ENCODE measurements around the gene NHS. TPM values are rescaled to one million over a fixed set of nuclear protein-coding genes. Genes with fewer than 3 reads are reported as not detected.

Gene NHS
- total RNA-seq, 1 donor from 2014 or later = 3.3 TPM

DNA sequence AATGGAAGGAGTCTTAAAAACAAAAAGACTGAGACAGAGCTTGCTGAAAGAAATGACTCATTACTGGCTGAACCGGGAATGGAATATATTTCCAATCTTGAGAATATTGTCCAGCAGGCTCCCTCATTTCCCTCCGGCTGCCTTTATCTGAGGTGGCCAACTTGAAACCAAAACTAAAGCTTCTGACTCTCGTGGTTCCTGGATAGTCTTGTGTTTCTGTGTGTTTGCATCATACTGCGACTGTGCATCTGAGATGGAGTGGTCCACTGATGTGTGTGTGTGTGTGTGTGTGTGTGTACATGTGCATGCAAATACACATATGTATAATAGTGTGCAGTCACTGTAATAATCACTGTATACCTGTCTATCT lies 216.7 kb downstream of the NHS start:
- no peak for DNase-seq

GRCh38 chrX:17592117-17592516 lies 217.1 kb downstream of the NHS start:
- DNase-seq = no peak

- no peak for DNase-seq
These were observed 219.7 kb downstream of the NHS start for GRCh38 chrX:17594693-17595092.

DNA sequence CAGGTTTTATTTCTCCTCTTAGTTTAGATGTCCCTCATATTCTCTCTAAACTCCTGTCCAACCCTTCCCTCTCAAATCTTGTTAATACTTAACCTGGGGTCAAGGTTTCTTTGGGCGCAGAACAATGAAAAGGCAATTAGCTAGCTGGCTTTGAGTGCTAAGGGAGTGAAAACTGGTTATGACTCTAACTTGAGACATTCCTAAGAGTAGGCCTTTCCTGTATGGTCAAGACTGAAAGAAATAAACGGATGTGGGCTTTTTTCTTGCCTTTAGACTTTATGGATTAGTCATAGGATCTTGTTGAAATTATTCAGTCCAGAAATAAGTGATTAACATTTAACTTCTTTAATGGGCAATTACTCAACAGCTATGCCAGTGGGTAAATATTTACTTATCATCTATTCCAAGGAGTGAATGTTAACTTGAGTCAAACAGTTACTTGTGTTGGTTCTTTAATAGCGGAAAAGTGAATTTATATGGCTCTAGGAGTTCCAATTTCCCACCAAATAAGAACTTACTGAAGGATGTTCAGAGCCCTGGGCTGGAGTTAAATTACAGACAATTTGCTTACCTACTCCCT lies 220.5 kb downstream of the NHS start:
- DNase-seq = no peak

DNA sequence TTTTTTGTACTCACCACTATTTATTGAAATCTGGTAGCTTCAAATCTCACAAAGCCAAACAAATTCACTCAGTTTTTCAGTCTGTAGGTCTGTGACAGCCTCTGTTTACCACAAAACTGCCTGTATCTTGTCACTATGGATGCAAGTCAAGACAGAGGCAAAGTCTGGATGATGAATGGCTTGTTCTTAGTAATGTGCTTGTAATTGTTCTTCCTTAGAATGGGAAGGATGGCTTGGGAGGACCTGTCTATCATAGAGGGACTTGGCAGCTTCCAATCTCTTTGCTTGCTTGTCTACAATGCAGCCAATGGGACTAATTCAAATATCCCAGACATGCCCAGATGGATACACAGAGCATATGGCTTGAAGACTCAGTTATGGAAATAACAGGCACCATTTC lies 221.1 kb downstream of the NHS start:
- DNase-seq = no peak

GRCh38 chrX:17596546-17597205 lies 221.7 kb downstream of the NHS start:
- no peak for DNase-seq

- DNase-seq = no peak
These were observed 222.3 kb downstream of the NHS start for GRCh38 chrX:17597327-17597726.

DNA sequence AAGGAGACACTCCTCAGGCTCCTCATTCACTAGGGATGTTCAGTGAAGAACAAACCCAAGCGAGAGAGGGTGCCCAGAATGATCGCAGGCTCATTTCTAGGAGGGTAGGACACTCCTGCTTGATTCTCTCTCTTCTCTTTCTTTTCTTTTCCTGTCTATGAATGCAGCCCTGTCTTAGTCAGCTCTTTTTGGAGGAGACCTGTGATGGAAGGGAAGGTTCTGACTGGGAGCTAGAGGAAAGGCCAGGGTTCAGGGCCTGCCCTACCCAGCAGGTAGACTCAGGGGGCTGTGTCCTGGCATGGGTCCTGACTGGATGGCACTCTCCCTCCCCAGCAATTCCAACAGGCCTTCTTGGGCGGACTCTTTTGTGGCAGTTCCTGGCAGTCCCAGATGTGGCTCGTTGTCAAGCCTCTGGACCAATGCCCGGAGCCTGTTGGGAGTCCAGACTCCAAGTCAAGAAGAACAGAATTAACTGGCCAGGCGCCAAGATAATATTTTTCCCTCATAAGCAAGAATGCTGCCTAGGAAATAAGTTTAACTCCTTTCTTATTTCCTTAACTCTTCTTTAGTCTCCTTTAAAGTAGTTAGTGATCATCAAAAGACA lies 222.9 kb downstream of the NHS start:
- DNase-seq = no peak

- no peak for DNase-seq
These were observed 226.6 kb downstream of the NHS start for GRCh38 chrX:17601441-17602200.

GRCh38 chrX:17602245-17602644 lies 227.2 kb downstream of the NHS start:
- no peak for DNase-seq

DNA sequence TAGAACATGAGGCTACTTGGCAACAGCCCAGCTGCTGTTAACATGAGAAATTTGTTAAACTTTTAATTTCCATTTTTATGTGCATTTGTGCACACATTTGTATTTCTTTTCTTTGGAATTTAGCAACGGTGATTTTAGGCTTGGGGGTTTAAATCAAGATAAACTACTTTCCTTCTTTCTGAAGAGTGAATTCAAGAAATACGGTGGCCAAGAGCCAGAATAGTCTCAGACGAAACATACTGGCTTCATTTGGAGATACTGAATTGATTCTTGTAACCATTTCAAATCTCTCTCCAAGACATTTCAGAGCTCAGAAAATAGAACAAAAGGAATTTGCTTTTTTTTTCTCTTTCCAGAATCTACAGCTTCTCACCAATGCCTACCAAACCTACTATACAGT lies 228.2 kb downstream of the NHS start:
- no peak for DNase-seq

GRCh38 chrX:17605676-17606075 lies 230.7 kb downstream of the NHS start:
- DNase-seq = no peak

DNA sequence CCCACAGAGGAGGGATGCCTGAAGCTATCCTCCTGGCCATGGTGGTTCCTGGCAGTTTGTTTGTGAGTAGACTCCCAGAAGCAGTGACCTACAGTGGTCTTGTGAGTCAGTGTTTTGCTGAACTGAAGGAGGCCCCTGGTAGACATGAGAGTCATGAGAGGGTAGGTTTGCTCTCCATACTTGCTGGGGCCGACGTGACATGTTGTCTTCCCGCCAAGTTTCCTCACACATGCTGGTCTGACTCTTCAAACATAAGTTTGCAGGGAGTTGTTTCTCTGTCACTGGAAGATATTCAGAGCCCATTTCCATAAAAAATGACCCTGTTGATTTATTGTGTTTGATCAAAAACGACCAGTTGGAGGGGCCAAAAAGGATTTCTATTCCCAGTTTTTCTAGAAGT lies 231.2 kb downstream of the NHS start:
- no peak for DNase-seq

- DNase-seq = no peak
These were observed 233.9 kb downstream of the NHS start for GRCh38 chrX:17608888-17609287.

DNA sequence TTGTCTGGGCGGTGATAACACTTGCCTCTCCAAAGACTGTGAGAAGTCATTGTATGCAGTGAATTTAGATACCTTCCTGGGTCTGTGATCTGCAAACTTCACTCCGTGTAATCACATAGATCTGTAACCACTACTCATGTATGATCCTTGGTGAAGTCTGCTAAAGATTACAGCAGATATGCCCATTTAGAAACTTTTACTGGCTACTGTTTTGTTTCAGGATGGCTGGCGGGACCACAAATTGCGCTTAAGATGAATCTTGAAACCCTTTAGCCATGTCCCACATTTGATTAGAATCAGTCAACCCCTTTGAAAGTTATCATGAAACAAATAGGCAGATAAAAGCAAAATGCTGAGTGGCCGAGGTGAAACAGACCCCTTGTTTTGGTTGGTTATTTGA lies 235.8 kb downstream of the NHS start:
- DNase-seq = no peak

DNA sequence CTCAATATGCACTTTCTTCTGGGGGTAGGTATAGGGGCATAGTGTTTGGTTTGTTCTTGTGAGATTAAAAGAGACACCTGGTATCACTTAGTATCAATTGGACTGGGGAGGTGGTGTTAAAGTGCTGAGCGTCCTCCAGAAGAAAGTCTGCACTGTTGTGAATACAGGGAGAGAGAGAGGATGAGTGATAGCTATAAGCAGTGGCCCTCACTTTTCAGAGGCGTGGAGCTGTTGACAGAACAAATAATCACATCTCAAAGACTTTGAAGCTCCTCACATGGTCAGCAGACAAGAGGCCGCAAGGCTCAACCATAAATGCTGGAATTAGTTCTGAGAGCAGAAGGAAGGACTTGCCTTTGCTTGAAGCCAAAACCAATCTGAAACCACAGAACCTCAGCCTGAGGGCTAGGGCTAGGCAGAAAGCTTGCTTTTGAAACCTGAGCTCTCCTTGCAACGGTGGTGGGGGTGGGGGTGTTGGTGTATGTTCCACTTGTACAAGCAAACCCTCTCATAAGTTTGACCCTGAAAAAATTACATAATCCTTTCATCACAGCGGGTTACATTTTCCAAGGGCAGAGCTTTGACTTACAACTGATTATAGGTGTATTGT lies 239.1 kb downstream of the NHS start:
- DNase-seq = no peak

- no peak for DNase-seq
These were observed 241.9 kb downstream of the NHS start for GRCh38 chrX:17616936-17617335.

DNA sequence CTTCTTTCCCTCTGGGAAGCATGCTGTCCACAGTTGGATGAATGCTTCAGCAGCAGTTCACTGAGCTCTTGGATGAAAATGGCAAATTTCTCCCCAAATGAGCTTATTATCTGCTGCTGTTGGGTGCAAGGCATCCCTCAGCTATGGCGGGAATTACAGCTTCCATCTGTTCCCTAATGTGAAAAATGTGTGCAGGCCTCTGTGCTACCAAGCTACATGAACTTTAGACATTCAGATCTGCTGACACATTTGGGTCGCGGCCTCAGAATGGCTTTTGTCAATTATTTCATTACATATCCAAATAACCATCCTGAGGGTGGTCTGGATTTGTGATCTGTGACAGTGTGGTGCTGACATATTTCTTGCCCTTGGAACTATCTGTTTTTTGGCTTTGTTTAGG lies 242.8 kb downstream of the NHS start:
- no peak for DNase-seq

DNA sequence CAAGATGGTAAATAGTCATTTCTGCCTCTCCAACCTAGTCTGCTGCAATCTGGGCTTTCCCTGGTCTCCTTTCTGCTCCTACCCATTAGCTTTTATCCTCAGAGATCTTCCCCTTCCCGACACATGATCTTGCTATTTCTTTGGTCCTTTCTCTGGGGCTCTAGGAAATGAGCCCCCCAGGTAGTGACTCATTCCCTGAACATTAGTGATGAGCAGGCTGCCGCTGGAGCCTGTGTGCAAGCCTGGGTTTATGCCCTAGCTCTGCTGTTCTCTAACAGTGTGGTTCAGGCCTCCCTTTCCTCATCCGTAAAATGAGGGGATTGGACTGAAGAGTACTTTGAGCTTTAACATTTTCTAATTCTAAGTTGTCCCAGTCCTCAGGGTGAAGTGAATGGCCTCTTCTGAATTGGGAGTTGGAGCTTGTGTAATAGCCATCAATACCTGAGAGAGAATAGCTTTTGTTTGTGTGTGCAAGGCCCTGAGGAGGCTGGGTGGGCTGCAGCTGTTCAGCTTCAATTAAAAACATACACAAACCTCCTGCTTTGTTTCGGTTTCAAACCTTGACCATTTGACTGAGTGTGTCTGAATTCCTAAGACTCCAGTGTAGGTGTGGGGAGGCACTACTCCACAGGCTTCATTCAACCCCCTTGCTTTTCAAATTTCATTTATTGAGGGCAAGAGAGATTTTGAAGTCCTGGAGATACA lies 246.7 kb downstream of the NHS start:
- DNase-seq = no peak

DNA sequence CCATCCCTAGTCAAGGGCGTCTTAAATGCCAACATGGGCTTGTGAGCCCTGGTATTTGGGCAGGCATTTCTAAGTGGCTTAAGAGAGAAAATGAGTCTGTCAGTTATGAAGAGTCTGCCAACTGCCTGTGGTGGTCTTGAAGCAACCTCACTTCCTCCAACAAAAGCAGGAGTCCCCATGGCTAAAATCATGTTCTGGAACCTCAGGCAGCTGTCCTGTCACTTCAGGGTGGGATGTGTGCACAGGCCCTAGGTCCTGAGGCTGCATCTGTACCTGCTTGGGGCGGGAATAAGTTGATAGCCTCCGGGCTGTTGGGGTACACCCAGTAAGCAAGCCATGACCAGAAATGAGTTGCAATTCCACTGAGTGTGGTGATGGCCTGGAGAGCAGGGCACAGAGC lies 247.3 kb downstream of the NHS start:
- no peak for DNase-seq

- no peak for DNase-seq
These were observed 248.8 kb downstream of the NHS start for GRCh38 chrX:17623750-17624149.

- DNase-seq = no peak
These were observed 252.0 kb downstream of the NHS start for GRCh38 chrX:17627026-17627425.
